SK-N-SH (cell line): Measurements from ENCODE around the gene INF2. TPM values are rescaled to one million over a fixed set of nuclear protein-coding genes. Genes with fewer than 3 reads are reported as not detected.

Experiments used
- CTCF ChIA-PET: fragments of 300-600, 350-600 bp; formaldehyde crosslinking; extraction: SDS; loops from one replicate; lab custom pipeline; 2021; lab: Yijun Ruan, JAX
- POLR2A ChIA-PET: fragments of 350-600 bp; sonication (Branson Sonifier 250); formaldehyde crosslinking; extraction: SDS; loops from one replicate; lab custom pipeline; 2020; ENCODE audit warnings: antibody characterized with exemption, inconsistent platforms; lab: Yijun Ruan, JAX
- DNase-seq: peaks from one replicate; pipeline ENCODE4 v3.0.0; 2012
- H2AFZ ChIP-seq: fragments of 200-600 bp; sonication (generic); 2 replicates; pipeline ENCODE4 v1.8.1; 2016; ENCODE audit warnings: antibody characterized with exemption, mild to moderate bottlenecking, low read depth
- H3F3A ChIP-seq: fragments of 200-600 bp; sonication (generic); replicated peaks from 2 replicates; pipeline ENCODE3; 2016; ENCODE audit warnings: antibody characterized with exemption, mild to moderate bottlenecking; ENCODE audit not compliant: insufficient read depth
- H3K27ac ChIP-seq, 2 experiments: fragments of 200-500 bp in 1 of 2; fragments of 200-600 bp in 1 of 2; sonication (Bioruptor generic) in 1 of 2; sonication (generic), shearing (Covaris generic) in 1 of 2; 2 replicates each; pipeline versions ENCODE4 v1.5.1 to v1.6.1; 2014 to 2016; ENCODE audit warnings: low read depth in 2 of 2, inconsistent platforms in 1 of 2, low read length in 1 of 2, mild to moderate bottlenecking in 1 of 2, mixed read lengths in 1 of 2
- H3K27me3 ChIP-seq: fragments of 200-600 bp; sonication (generic), shearing (Covaris generic); 2 replicates; pipeline ENCODE4 v1.6.1; 2016; ENCODE audit warnings: mixed run types; ENCODE audit not compliant: insufficient read depth
- H3K36me3 ChIP-seq, 2 experiments: fragments of 200-500 bp in 1 of 2; fragments of 200-600 bp in 1 of 2; sonication (Bioruptor generic) in 1 of 2; sonication (generic) in 1 of 2; replicated peaks in 1 of 2; 2 replicates each; pipeline versions ENCODE3 to v1.5.1; 2014 to 2016; ENCODE audit warnings: low read length in 1 of 2, mild to moderate bottlenecking in 1 of 2; ENCODE audit not compliant: insufficient read depth in 2 of 2, control insufficient read depth in 1 of 2
- H3K4me1 ChIP-seq, 2 experiments: fragments of 200-500 bp in 1 of 2; fragments of 200-600 bp in 1 of 2; sonication (Bioruptor generic) in 1 of 2; sonication (generic), shearing (Covaris generic) in 1 of 2; 2 replicates each; pipeline versions ENCODE4 v1.5.1 to v1.6.1; 2014 to 2016; ENCODE audit warnings: low read depth in 1 of 2, low read length in 1 of 2, mixed run types in 1 of 2; ENCODE audit not compliant: insufficient read depth in 2 of 2, control insufficient read depth in 1 of 2
- H3K4me2 ChIP-seq: fragments of 200-600 bp; sonication (generic), shearing (Covaris generic); 2 replicates; pipeline ENCODE4 v1.6.1; 2017; ENCODE audit warnings: mixed run types
- H3K4me3 ChIP-seq, 2 experiments: fragments of 200-500 bp in 1 of 2; fragments of 200-600 bp in 1 of 2; sonication (Bioruptor generic) in 1 of 2; sonication (generic), shearing (Covaris generic) in 1 of 2; 2 replicates each; pipeline versions ENCODE4 v1.5.1 to v1.8.1; 2014 to 2016; ENCODE audit warnings: low read depth in 2 of 2, inconsistent platforms in 1 of 2, low read length in 1 of 2, mild to moderate bottlenecking in 1 of 2, mixed read lengths in 1 of 2, moderate library complexity in 1 of 2
- H3K79me2 ChIP-seq: fragments of 200-600 bp; sonication (generic); 2 replicates; pipeline ENCODE4 v1.8.1; 2017; ENCODE audit warnings: mild to moderate bottlenecking; ENCODE audit not compliant: insufficient read depth
- H3K9ac ChIP-seq: fragments of 200-600 bp; sonication (generic); 2 replicates; pipeline ENCODE4 v1.6.1; 2017; ENCODE audit warnings: mixed run types
- H3K9me2 ChIP-seq: fragments of 200-600 bp; sonication (generic); 2 replicates; pipeline ENCODE4 v1.6.1; 2017; ENCODE audit warnings: mixed run types
- H3K9me3 ChIP-seq: fragments of 200-600 bp; sonication (generic); 2 replicates; pipeline ENCODE4 v1.6.1; 2017; ENCODE audit warnings: mixed run types, mild to moderate bottlenecking, moderate library complexity
- H4K20me1 ChIP-seq: fragments of 200-600 bp; sonication (generic); 2 replicates; pipeline ENCODE4 v1.6.1; 2017; ENCODE audit warnings: mild to moderate bottlenecking, mixed run types; ENCODE audit not compliant: insufficient read depth
- CHD2 ChIP-seq: fragments of 150-350 bp; IDR thresholded peaks from 2 replicates; pipeline ENCODE4 v1.6.1; 2018; ENCODE audit warnings: low read length; ENCODE audit not compliant: partially characterized antibody
- CTCF ChIP-seq: fragments of 200-600 bp; sonication (generic); IDR thresholded peaks from 2 replicates; pipeline ENCODE4 v1.6.1; 2017; ENCODE audit warnings: antibody characterized with exemption, mild to moderate bottlenecking, moderate library complexity
- ELF1 ChIP-seq: IDR thresholded peaks from 2 replicates; pipeline ENCODE4 v1.4.0; 2012
- EP300 ChIP-seq, 2 experiments: IDR thresholded peaks; 2 replicates each; pipeline versions ENCODE4 v1.4.0 to v1.6.1; 2012; ENCODE audit warnings: borderline replicate concordance in 1 of 2, low read depth in 1 of 2, low read length in 1 of 2
- FOSL2 ChIP-seq: IDR thresholded peaks from 2 replicates; pipeline ENCODE4 v1.4.0; 2012; ENCODE audit warnings: low read depth, mild to moderate bottlenecking, moderate library complexity, borderline replicate concordance
- FOXM1 ChIP-seq: IDR thresholded peaks from 2 replicates; pipeline ENCODE4 v1.4.0; 2012; ENCODE audit warnings: low read depth, mild to moderate bottlenecking
- GABPA ChIP-seq: IDR thresholded peaks from 2 replicates; pipeline ENCODE4 v1.4.0; 2012; ENCODE audit warnings: low read depth, mild to moderate bottlenecking
- GATA2 ChIP-seq: sonication (generic); formaldehyde crosslinking; IDR thresholded peaks from 2 replicates; pipeline ENCODE4 v1.5.0; 2020; ENCODE audit warnings: mild to moderate bottlenecking, missing genetic modification reagents
- JUND ChIP-seq: IDR thresholded peaks from 2 replicates; pipeline ENCODE4 v1.4.0; 2012
- MAX ChIP-seq: IDR thresholded peaks from 2 replicates; pipeline ENCODE4 v1.4.0; 2012; ENCODE audit warnings: low read depth
- MEF2A ChIP-seq: IDR thresholded peaks from 2 replicates; pipeline ENCODE4 v1.4.0; 2012; ENCODE audit warnings: low read depth, borderline replicate concordance
- NFIC ChIP-seq: IDR thresholded peaks from 2 replicates; pipeline ENCODE4 v1.4.0; 2012; ENCODE audit warnings: borderline replicate concordance
- NRF1 ChIP-seq: IDR thresholded peaks from 2 replicates; pipeline ENCODE4 v1.6.1; 2012; ENCODE audit warnings: low read depth, mild to moderate bottlenecking, low read length
- POLR2AphosphoS5 ChIP-seq: IDR thresholded peaks from 2 replicates; pipeline ENCODE4 v1.6.1; 2012; ENCODE audit warnings: low read depth, low read length
- SIN3A ChIP-seq: IDR thresholded peaks from 2 replicates; pipeline ENCODE4 v1.6.1; 2012; ENCODE audit warnings: low read depth, mild to moderate bottlenecking, low read length, moderate library complexity, borderline replicate concordance
- TEAD4 ChIP-seq: IDR thresholded peaks from 2 replicates; pipeline ENCODE4 v1.4.0; 2012; ENCODE audit warnings: mild to moderate bottlenecking, borderline replicate concordance; ENCODE audit not compliant: insufficient read depth
- USF1 ChIP-seq: IDR thresholded peaks from 2 replicates; pipeline ENCODE4 v1.4.0; 2012; ENCODE audit warnings: low read depth, borderline replicate concordance
- USF2 ChIP-seq: fragments of 150-350 bp; IDR thresholded peaks from 2 replicates; pipeline ENCODE4 v1.6.1; 2017; ENCODE audit warnings: antibody characterized with exemption, low read length, low read depth, borderline replicate concordance
- YY1 ChIP-seq: IDR thresholded peaks from 2 replicates; pipeline ENCODE4 v1.4.0; 2012; ENCODE audit warnings: low read depth, mild to moderate bottlenecking
- ZBTB33 ChIP-seq: IDR thresholded peaks from 2 replicates; pipeline ENCODE4 v1.4.0; 2012; ENCODE audit warnings: low read depth, borderline replicate concordance
- WGBS: methylation state at CpG from one replicate; pipeline ENCODE4 v1.1.6; 2017; ENCODE audit warnings: low lambda C conversion rate; 5-methylcytosine and 5-hydroxymethylcytosine counted together
- polyA plus RNA-seq, 3 experiments: library from polyadenylated mRNA; depleted of rRNA; stranded (reverse); fragments of >200 nt; gene quantifications; 2 replicates each; pipeline ENCODE4 v1.2.3, GENCODE V29; 2012

The INF2 gene
- polyA plus RNA-seq, 1 of the 3 experiments (the other 2 are of a cell fraction) = 32.5 TPM

GRCh38 chr14:104746071-104746545 is 56.7 kb downstream of the INF2 start:
- peaks cover 7% of the 10 kb centered on the region for H3F3A ChIP-seq
- H2AFZ ChIP-seq = no peak overlapping the region
- ChIA-PET CTCF (interaction anchor here (0.8 to 1.7 kb wide), 3 partner anchors 37 to 81 kb away, joined by 3 to 4 read pairs (median 3); no protein-coding TSS in a partner anchor), POLR2A (no interaction called here)
- H3K27me3 ChIP-seq = no peaks in the 10 kb centered on the region
- WGBS = 91% methylated on average over 6 of the region's 13 CpGs
- no peaks in the 10 kb centered on the region for H3K79me2 ChIP-seq
- TF ChIP-seq JUND (no peak), NRF1 (no peak), CTCF (no peak), USF1 (no peak), MAX (no peak), ZBTB33 (no peak), GATA2 (CRISPR knock-in tag) (no peak), TEAD4 (no peak), EP300 (IDR thresholded peaks at IDR 0.05; ENCODE audit: borderline replicate concordance in 1 of 2, low read depth in 1 of 2, low read length in 1 of 2) (no peak), CHD2 (no peak), GABPA (no peak)
- no peak overlapping the region for H3K9ac ChIP-seq
- no peaks in the 10 kb centered on the region for H3K9me3 ChIP-seq
- H4K20me1 ChIP-seq = no peaks in the 10 kb centered on the region
- no peak overlapping the region for H3K4me3 ChIP-seq
- DNase-seq = no peak
- no peak overlapping the region for H3K27ac ChIP-seq
- H3K9me2 ChIP-seq = no peaks in the 10 kb centered on the region
- no peaks in the 10 kb centered on the region; a peak in 1 of 4 replicates for H3K4me1 ChIP-seq
- H3K4me2 ChIP-seq = no peak overlapping the region
- peaks cover 0 to 5% of the 10 kb centered on the region in 2 experiments for H3K36me3 ChIP-seq

GRCh38 chr14:104746934-104747481 is 57.6 kb downstream of the INF2 start:
- H4K20me1 ChIP-seq = no peaks in the 10 kb centered on the region
- peaks cover 0 to 5% of the 10 kb centered on the region in 2 experiments for H3K36me3 ChIP-seq
- H3K27me3 ChIP-seq = no peaks in the 10 kb centered on the region
- no peaks in the 10 kb centered on the region for H3K9me3 ChIP-seq
- no peaks in the 10 kb centered on the region for H3K79me2 ChIP-seq
- DNase-seq = no peak
- WGBS = 80% methylated on average over 7 of the region's 7 CpGs
- H3K4me1 ChIP-seq = peaks cover 0 to 1% of the 10 kb centered on the region in 2 experiments; a peak in 1 of 4 replicates
- H2AFZ ChIP-seq = no peak overlapping the region
- peaks cover 7% of the 10 kb centered on the region for H3F3A ChIP-seq
- no peak overlapping the region for H3K4me2 ChIP-seq
- no peak overlapping the region for H3K27ac ChIP-seq
- H3K9ac ChIP-seq = no peak overlapping the region
- H3K9me2 ChIP-seq = no peaks in the 10 kb centered on the region
- ChIA-PET CTCF (no interaction called here), POLR2A (no interaction called here)
- no peak overlapping the region for H3K4me3 ChIP-seq
- TF ChIP-seq USF2 = no peak
- no peak for TF ChIP-seq SIN3A
- no peak for TF ChIP-seq FOSL2
- TF ChIP-seq EP300 (IDR thresholded peaks at IDR 0.05; ENCODE audit: borderline replicate concordance in 1 of 2, low read depth in 1 of 2, low read length in 1 of 2) = no peak
- TF ChIP-seq NFIC = no peak
- TF ChIP-seq MEF2A = no peak
- no peak for TF ChIP-seq USF1
- TF ChIP-seq FOXM1 = no peak
- TF ChIP-seq NRF1 = no peak
- TF ChIP-seq MAX = no peak
- no peak for TF ChIP-seq YY1
- TF ChIP-seq ELF1 = no peak
- no peak for TF ChIP-seq POLR2AphosphoS5
- no peak for TF ChIP-seq GABPA
